HCT116 (cell line): ENCODE measurements around the gene ARHGAP45. TPM values are rescaled to one million over a fixed set of nuclear protein-coding genes. Genes with fewer than 3 reads are reported as not detected.
A peak's percentile ranks its signal among the peaks of the same experiment; 100 is the strongest.

Experiments
- ATAC-seq: fragments of 200-7000 bp; cut with Tn5 transposase; 2 replicates; pipeline ENCODE4 v1.9.1; 2020; ENCODE audit warnings: mild to moderate bottlenecking, moderate library complexity
- BruUV-seq: library from RNA; stranded (reverse); fragments of 400-500 nt; replicated peaks from 2 replicates; lab custom pipeline; 2021; lab: Mats Ljungman, UMichigan
- CTCF ChIA-PET: fragments of 300-600 bp; sonication (Branson Sonifier 250); formaldehyde crosslinking; loops from one replicate; lab custom pipeline; 2021; ENCODE audit warnings: antibody characterized with exemption; lab: Charles Lee
- POLR2A ChIA-PET: fragments of 300-600, 350-600 bp; sonication (Branson Sonifier 250); formaldehyde crosslinking; loops from one replicate; lab custom pipeline; 2021; ENCODE audit warnings: antibody characterized with exemption; lab: Charles Lee
- RAD21 ChIA-PET, 2 experiments: fragments of 300-600 bp; sonication (Branson Sonifier 250); formaldehyde crosslinking; loops; one replicate each; lab custom pipeline; 2023; ENCODE audit warnings: low total read pairs in 2 of 2; ENCODE audit not compliant: uncharacterized antibody in 2 of 2, unreplicated experiment in 2 of 2, low non-redundant PET in 1 of 2; lab: Charles Lee
- DNase-seq: peaks from one replicate; pipeline ENCODE4 v3.0.0-alpha.2; 2010; ENCODE audit warnings: low read depth, low spot score
- H2AFZ ChIP-seq: fragments of 200-600 bp; shearing (Covaris generic), sonication (generic); 2 replicates; pipeline ENCODE4 v1.6.1; 2017; ENCODE audit warnings: low read depth, mixed run types, mixed read lengths, antibody characterized with exemption, low read length; ENCODE audit not compliant: poor library complexity, severe bottlenecking
- H3K27ac ChIP-seq: 2 replicates; pipeline ENCODE4 v1.5.1; 2012; ENCODE audit warnings: low read depth, low read length
- H3K27me3 ChIP-seq: fragments of 200-600 bp; sonication (generic); 2 replicates; pipeline ENCODE4 v1.6.1; 2016; ENCODE audit warnings: mixed run types, low read length, mixed read lengths; ENCODE audit not compliant: insufficient read depth
- H3K36me3 ChIP-seq, 2 experiments: fragments of 200-500 bp in 1 of 2; fragments of 200-600 bp in 1 of 2; sonication (Bioruptor generic) in 1 of 2; sonication (generic) in 1 of 2; 2 replicates each; pipeline versions ENCODE4 v1.5.1 to v1.6.1; 2014 to 2016; ENCODE audit warnings: low read length in 2 of 2, inconsistent platforms in 1 of 2, mixed read lengths in 1 of 2, mixed run types in 1 of 2; ENCODE audit not compliant: insufficient read depth in 2 of 2, control insufficient read depth in 1 of 2
- H3K4me1 ChIP-seq, 2 experiments: fragments of 200-600 bp in 1 of 2; sonication (generic) in 1 of 2; 2 replicates each; pipeline versions ENCODE4 v1.5.1 to v1.6.1; 2012 to 2017; ENCODE audit warnings: low read length in 2 of 2, inconsistent platforms in 1 of 2, mild to moderate bottlenecking in 1 of 2, mixed read lengths in 1 of 2, mixed run types in 1 of 2, moderate library complexity in 1 of 2; ENCODE audit not compliant: insufficient read depth in 2 of 2, control insufficient read depth in 1 of 2
- H3K4me2 ChIP-seq: fragments of 200-600 bp; sonication (generic); 2 replicates; pipeline ENCODE4 v1.6.1; 2017; ENCODE audit warnings: mixed run types, low read length, mixed read lengths
- H3K4me3 ChIP-seq, 2 experiments: fragments of 200-600 bp in 1 of 2; sonication (generic) in 1 of 2; replicated peaks in 1 of 2; 2 replicates each; pipeline ENCODE4 v1.5.1; 2011 to 2016; ENCODE audit warnings: low read length in 2 of 2, control low read depth in 1 of 2, low read depth in 1 of 2, mild to moderate bottlenecking in 1 of 2, mixed read lengths in 1 of 2, mixed run types in 1 of 2
- H3K79me2 ChIP-seq: fragments of 200-600 bp; sonication (generic); 2 replicates; pipeline ENCODE4 v1.6.1; 2017; ENCODE audit warnings: mild to moderate bottlenecking, mixed run types, low read length, moderate library complexity, mixed read lengths; ENCODE audit not compliant: insufficient read depth
- H3K9ac ChIP-seq: fragments of 200-600 bp; sonication (generic); 2 replicates; pipeline ENCODE4 v1.6.1; 2016; ENCODE audit warnings: low read length, mixed read lengths
- H3K9me2 ChIP-seq: fragments of 200-600 bp; sonication (generic), shearing (Covaris generic); 2 replicates; pipeline ENCODE4 v1.6.1; 2017; ENCODE audit warnings: mixed run types, mild to moderate bottlenecking, moderate library complexity; ENCODE audit not compliant: insufficient read depth
- H3K9me3 ChIP-seq, 2 experiments: fragments of 200-500 bp in 1 of 2; fragments of 200-600 bp in 1 of 2; sonication (Bioruptor generic) in 1 of 2; sonication (generic) in 1 of 2; 2 replicates each; pipeline ENCODE4 v1.6.1; 2014 to 2017; ENCODE audit warnings: low read length in 2 of 2, mixed read lengths in 2 of 2, inconsistent platforms in 1 of 2, low read depth in 1 of 2, mild to moderate bottlenecking in 1 of 2, mixed run types in 1 of 2, moderate library complexity in 1 of 2; ENCODE audit not compliant: control insufficient read depth in 1 of 2, insufficient read depth in 1 of 2
- H4K20me1 ChIP-seq: fragments of 200-600 bp; sonication (generic), shearing (Covaris generic); 2 replicates; pipeline ENCODE4 v1.6.1; 2017; ENCODE audit warnings: mixed run types, mild to moderate bottlenecking, moderate library complexity; ENCODE audit not compliant: insufficient read depth
- EZH2 ChIP-seq: fragments of 200-600 bp; sonication (generic); IDR thresholded peaks from 2 replicates; pipeline ENCODE4 v1.6.1; 2017; ENCODE audit warnings: antibody characterized with exemption, mixed run types
- POLR2AphosphoS5 ChIP-seq: IDR thresholded peaks from 2 replicates; pipeline ENCODE4 v1.6.1; 2011; ENCODE audit warnings: mild to moderate bottlenecking, low read depth, low read length, moderate library complexity
- ZBTB33 ChIP-seq: IDR thresholded peaks from 2 replicates; pipeline ENCODE4 v1.6.1; 2011; ENCODE audit warnings: mild to moderate bottlenecking, low read length, moderate library complexity; ENCODE audit not compliant: insufficient replicate concordance; ENCODE audit errors: extremely low read depth
- intact Hi-C: fragments of 100-400 bp; cut with micrococcal nuclease; formaldehyde crosslinking; loops from 2 replicates; pipeline ENCODE4 v1.10.0; 2022
- total RNA-seq: library from RNA; stranded (reverse); gene quantifications from one replicate; pipeline ENCODE4 v1.2.1, GENCODE V29; 2021; ENCODE audit not compliant: unreplicated experiment

The ARHGAP45 gene
- total RNA-seq, 1 experiment from 2014 or later = 30.4 TPM

- no peak overlapping the region; the same call in 1 of the 2 replicates for H3K27ac ChIP-seq
- ChIA-PET CTCF (no interaction called here), RAD21 (no interaction called here), POLR2A (no interaction called here)
- H3K9me2 ChIP-seq = no peaks in the 10 kb centered on the region
- no peak for DNase-seq
- TF ChIP-seq ZBTB33 = no peak
- no peak for TF ChIP-seq EZH2
- 0 out of 2 replicates have a peak, but pooled peaks have one; percentile 12 for TF ChIP-seq POLR2AphosphoS5
- H3K4me2 ChIP-seq = no peak overlapping the region
- H4K20me1 ChIP-seq = no peaks in the 10 kb centered on the region
- no peak overlapping the region for H3K9ac ChIP-seq
- H3K27me3 ChIP-seq = no peaks in the 10 kb centered on the region
- H2AFZ ChIP-seq = no peak overlapping the region
- intact Hi-C loops = loop anchor here (5.0 kb wide), 1 partner anchor 82 kb away; no protein-coding TSS in a partner anchor
- H3K4me1 ChIP-seq = peaks cover 18 to 53% of the 10 kb centered on the region in 2 experiments
- H3K79me2 ChIP-seq = peaks cover 20% of the 10 kb centered on the region
- peaks cover 4 to 23% of the 10 kb centered on the region in 2 experiments; a peak in 3 of 4 replicates for H3K36me3 ChIP-seq
- no peak overlapping the region for H3K4me3 ChIP-seq
- ATAC-seq = no peak
- H3K9me3 ChIP-seq = no peaks in the 10 kb centered on the region
- no TSS peak for BruUV-seq
Observed at GRCh38 chr19:1109697-1110671, 43.0 kb downstream of the ARHGAP45 start.
